ENCODE measurements around the gene SIX6. TPM values are rescaled to one million over a fixed set of nuclear protein-coding genes. Genes with fewer than 3 reads are reported as not detected.
"Not testable (repeated sequence)": the region's sequence is repeated elsewhere in the genome, so short reads cannot be mapped to it uniquely, and the experiment has no call there.

SIX6 gene
- total RNA-seq, result not detected in 2 replicates

GRCh38 chr14:60508707-60509437 lies at the start of gene SIX6:
Gene SIX6, plus strand, starts transcription at chr14:60509146. Its CDS starts 253 bp downstream, at chr14:60509399.
- peak; percentile 46 for DNase-seq

GRCh38 chr14:60480248-60480647 lies 28.7 kb upstream of the SIX6 start:
- DNase-seq, result not testable (repeated sequence)

GRCh38 chr14:60482743-60483142 lies 26.2 kb upstream of the SIX6 start:
- peak; percentile 21 for DNase-seq

- DNase-seq, result no peak
Measured at GRCh38 chr14:60485057-60485597, 23.8 kb upstream of the SIX6 start.

- peak; percentile 38 for DNase-seq
Measured at GRCh38 chr14:60485598-60486251, 23.2 kb upstream of the SIX6 start, which contains the start of gene C14orf39. Gene C14orf39, minus strand, starts transcription at chr14:60486063. Its CDS starts 985 bp downstream, at chr14:60485078.

- no peak for DNase-seq
Measured at GRCh38 chr14:60487211-60487610, 21.7 kb upstream of the SIX6 start.

- no peak for DNase-seq
Measured at GRCh38 chr14:60488175-60488574, 20.8 kb upstream of the SIX6 start.

GRCh38 chr14:60490270-60490669 lies 18.7 kb upstream of the SIX6 start:
- DNase-seq, result no peak

GRCh38 chr14:60495946-60496345 lies 13.0 kb upstream of the SIX6 start:
- no peak for DNase-seq

GRCh38 chr14:60502541-60502940 lies 6.4 kb upstream of the SIX6 start:
- DNase-seq, result no peak

GRCh38 chr14:60505448-60505847 lies 3.5 kb upstream of the SIX6 start:
- DNase-seq, result no peak

GRCh38 chr14:60506010-60506409 lies 2.9 kb upstream of the SIX6 start:
- DNase-seq, result no peak

- DNase-seq, result no peak
Measured at GRCh38 chr14:60506462-60506984, 2.4 kb upstream of the SIX6 start.

GRCh38 chr14:60506985-60507829 lies 1.7 kb upstream of the SIX6 start:
- no peak for DNase-seq

GRCh38 chr14:60508363-60508706 lies 611 bp upstream of the SIX6 start:
- DNase-seq, result no peak

GRCh38 chr14:60509438-60510253 lies 700 bp downstream of the SIX6 start:
- DNase-seq, result no peak

- DNase-seq, result no peak
Measured at GRCh38 chr14:60510254-60510950, 1.5 kb downstream of the SIX6 start.

- no peak for DNase-seq
Measured at GRCh38 chr14:60510951-60511599, 2.1 kb downstream of the SIX6 start.

GRCh38 chr14:60512126-60512525 lies 3.2 kb downstream of the SIX6 start:
- DNase-seq, result no peak

- no peak for DNase-seq
Measured at GRCh38 chr14:60512973-60513571, 4.1 kb downstream of the SIX6 start.

Measured in dermis blood vessel endothelial cell (primary cell).